Measurements from ENCODE around the gene PDE6D. TPM values are rescaled to one million over a fixed set of nuclear protein-coding genes. Genes with fewer than 3 reads are reported as not detected.

PDE6D gene
- total RNA-seq, 1 donor from 2014 or later: 34.6 TPM

- no peak overlapping the region for H3K4me3 ChIP-seq (ENCODE audit: low read depth, low read length)
- no peak for DNase-seq (ENCODE audit: low read depth)
- no peak for TF ChIP-seq CTCF (IDR thresholded peaks at IDR 0.05; ENCODE audit: insufficient read depth, low read length, poor library complexity, severe bottlenecking)
Observed at GRCh38 chr2:231745303-231746038, 35.6 kb downstream of the PDE6D start.

GRCh38 chr2:231743376-231744116, 37.5 kb downstream of the PDE6D start:
- Histone ChIP-seq H3K36me3 (ENCODE audit: control insufficient read depth, insufficient read depth, low read length) (no peaks in the 10 kb centered on the region), H3K27me3 (ENCODE audit: control insufficient read depth, insufficient read depth, low read length) (no peaks in the 10 kb centered on the region), H3K4me3 (ENCODE audit: low read depth, low read length) (no peak overlapping the region)
- no peak for DNase-seq (ENCODE audit: low read depth)
- no peak for TF ChIP-seq CTCF (IDR thresholded peaks at IDR 0.05; ENCODE audit: insufficient read depth, low read length, poor library complexity, severe bottlenecking)

More at GRCh38 chr2:231745303-231746038, 35.6 kb downstream of the PDE6D start:
- H3K36me3 ChIP-seq (ENCODE audit: control insufficient read depth, insufficient read depth, low read length): no peaks in the 10 kb centered on the region
- no peaks in the 10 kb centered on the region for H3K27me3 ChIP-seq (ENCODE audit: control insufficient read depth, insufficient read depth, low read length)

- TF ChIP-seq CTCF (IDR thresholded peaks at IDR 0.05; ENCODE audit: insufficient read depth, low read length, poor library complexity, severe bottlenecking): no peak
Observed at GRCh38 chr2:231737761-231738160, 43.3 kb downstream of the PDE6D start.

GRCh38 chr2:231732604-231733003, 48.5 kb downstream of the PDE6D start:
- H3K4me3 ChIP-seq (ENCODE audit: low read depth, low read length): no peak overlapping the region
- no peaks in the 10 kb centered on the region for H3K36me3 ChIP-seq (ENCODE audit: control insufficient read depth, insufficient read depth, low read length)
- H3K27me3 ChIP-seq (ENCODE audit: control insufficient read depth, insufficient read depth, low read length): no peaks in the 10 kb centered on the region
- no peak for DNase-seq (ENCODE audit: low read depth)
- peak; percentile 20 for TF ChIP-seq CTCF (IDR thresholded peaks at IDR 0.05; ENCODE audit: insufficient read depth, low read length, poor library complexity, severe bottlenecking)

More at GRCh38 chr2:231737761-231738160, 43.3 kb downstream of the PDE6D start:
- Histone ChIP-seq H3K4me3 (ENCODE audit: low read depth, low read length) (no peak overlapping the region), H3K27me3 (ENCODE audit: control insufficient read depth, insufficient read depth, low read length) (no peaks in the 10 kb centered on the region), H3K36me3 (ENCODE audit: control insufficient read depth, insufficient read depth, low read length) (no peaks in the 10 kb centered on the region)
- no peak for DNase-seq (ENCODE audit: low read depth)

- H3K4me3 ChIP-seq (ENCODE audit: low read depth, low read length): no peak overlapping the region
- no peak for DNase-seq (ENCODE audit: low read depth)
Observed at GRCh38 chr2:231727621-231728020, 53.5 kb downstream of the PDE6D start.

More at GRCh38 chr2:231727621-231728020, 53.5 kb downstream of the PDE6D start:
- Histone ChIP-seq H3K27me3 (ENCODE audit: control insufficient read depth, insufficient read depth, low read length) (peaks cover 3% of the 10 kb centered on the region), H3K36me3 (ENCODE audit: control insufficient read depth, insufficient read depth, low read length) (no peaks in the 10 kb centered on the region)
- TF ChIP-seq CTCF (IDR thresholded peaks at IDR 0.05; ENCODE audit: insufficient read depth, low read length, poor library complexity, severe bottlenecking): no peak

All from kidney epithelial cell (primary cell).